DND-41 (cell line): ENCODE measurements around the gene RALGPS1.

Experiments used
- ATAC-seq: fragments of 200-7000 bp; cut with Tn5 transposase; 3 replicates; pipeline ENCODE4 v1.9.1; 2021; ENCODE audit warnings: low read depth; ENCODE audit not compliant: insufficient read depth
- DNase-seq: peaks from one replicate; pipeline ENCODE4 v3.0.0-alpha.2; 2020
- H2AFZ ChIP-seq: 2 replicates; pipeline ENCODE4 v1.6.0; 2012; ENCODE audit warnings: low read depth, low read length
- H3K27ac ChIP-seq: 2 replicates; pipeline ENCODE4 v1.5.1; 2012; ENCODE audit warnings: low read length, inconsistent platforms
- H3K27me3 ChIP-seq: fragments of 200-600 bp; sonication (generic); 2 replicates; pipeline ENCODE4 v1.6.0; 2012; ENCODE audit warnings: low read length, mild to moderate bottlenecking, inconsistent platforms; ENCODE audit not compliant: insufficient read depth, poor library complexity
- H3K36me3 ChIP-seq: 2 replicates; pipeline ENCODE4 v1.5.1; 2012; ENCODE audit warnings: low read length, inconsistent platforms; ENCODE audit not compliant: insufficient read depth
- H3K4me1 ChIP-seq: 2 replicates; pipeline ENCODE4 v1.5.1; 2012; ENCODE audit warnings: mild to moderate bottlenecking, low read length; ENCODE audit not compliant: insufficient read depth
- H3K4me2 ChIP-seq: 2 replicates; pipeline ENCODE4 v1.6.0; 2012; ENCODE audit warnings: mild to moderate bottlenecking, moderate library complexity, low read length, inconsistent platforms; ENCODE audit not compliant: insufficient read depth
- H3K4me3 ChIP-seq, 2 experiments: fragments of 200-600 bp in 1 of 2; shearing (Covaris generic) in 1 of 2; 2 replicates each; pipeline ENCODE4 v1.5.1; 2012 to 2016; ENCODE audit warnings: inconsistent platforms in 2 of 2, low read length in 2 of 2, mild to moderate bottlenecking in 2 of 2, low read depth in 1 of 2, moderate library complexity in 1 of 2
- H3K79me2 ChIP-seq: 2 replicates; pipeline ENCODE4 v1.6.0; 2012; ENCODE audit warnings: low read length, inconsistent platforms; ENCODE audit not compliant: insufficient read depth
- H3K9ac ChIP-seq: 2 replicates; pipeline ENCODE4 v1.6.0; 2012; ENCODE audit warnings: low read depth, mild to moderate bottlenecking, inconsistent platforms, low read length, moderate library complexity
- H3K9me3 ChIP-seq: 2 replicates; pipeline ENCODE4 v1.5.1; 2012; ENCODE audit warnings: low read length, moderate library complexity, mild to moderate bottlenecking, inconsistent platforms; ENCODE audit not compliant: insufficient read depth, severe bottlenecking
- H4K20me1 ChIP-seq: 2 replicates; pipeline ENCODE4 v1.6.0; 2012; ENCODE audit warnings: low read length; ENCODE audit not compliant: insufficient read depth
- CTCF ChIP-seq: IDR thresholded peaks from 2 replicates; pipeline ENCODE4 v1.5.1; 2012; ENCODE audit warnings: borderline replicate concordance, low read length, moderate library complexity, mild to moderate bottlenecking; ENCODE audit not compliant: poor library complexity, severe bottlenecking; ENCODE audit errors: extremely low read depth
- EZH2 ChIP-seq: IDR thresholded peaks from 3 replicates; pipeline ENCODE4 v1.6.1; 2012; ENCODE audit warnings: borderline replicate concordance, low read depth, mild to moderate bottlenecking, moderate library complexity, low read length, inconsistent platforms; ENCODE audit not compliant: severe bottlenecking

RALGPS1 gene

DNA sequence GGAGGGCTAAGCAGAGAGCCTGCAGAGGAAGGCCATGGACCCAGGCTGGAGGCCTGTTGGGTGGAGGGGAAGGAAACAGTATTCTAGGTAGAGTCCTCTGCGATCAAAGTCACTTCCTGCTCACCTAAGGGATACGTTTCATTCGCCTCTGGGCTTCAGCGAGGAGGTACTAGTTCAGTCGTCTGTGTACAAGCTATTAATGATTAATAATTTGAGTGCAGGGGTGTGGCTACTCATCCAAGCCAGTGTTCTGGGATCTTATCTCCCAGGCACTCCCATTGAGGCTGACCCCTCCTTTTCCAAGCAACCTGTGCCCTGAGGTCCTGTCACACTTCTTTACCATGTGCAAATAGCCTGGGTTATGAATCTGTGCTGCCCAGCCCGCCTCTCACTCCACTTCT, 25.2 kb downstream of the RALGPS1 start:
- Histone ChIP-seq H3K36me3 (no peaks in the 10 kb centered on the region), H3K9ac (no peak overlapping the region), H3K27ac (no peak overlapping the region), H3K4me3 (no peak overlapping the region), H3K79me2 (no peaks in the 10 kb centered on the region), H3K9me3 (no peaks in the 10 kb centered on the region), H3K27me3 (peaks cover 17% of the 10 kb centered on the region), H4K20me1 (peaks cover 23% of the 10 kb centered on the region), H3K4me1 (no peaks in the 10 kb centered on the region), H3K4me2 (no peak overlapping the region), H2AFZ (no peak overlapping the region)
- ATAC-seq (no peak), DNase-seq (no peak)
- TF ChIP-seq EZH2 = no peak
- no peak for TF ChIP-seq CTCF

GRCh38 chr9:126942399-126942798, 27.8 kb downstream of the RALGPS1 start:
- H3K4me2 ChIP-seq = no peak overlapping the region
- H3K4me1 ChIP-seq = no peaks in the 10 kb centered on the region
- H3K9me3 ChIP-seq = no peaks in the 10 kb centered on the region
- H3K9ac ChIP-seq = no peak overlapping the region
- TF ChIP-seq CTCF = no peak
- no peak for TF ChIP-seq EZH2
- H2AFZ ChIP-seq = no peak overlapping the region
- DNase-seq = no peak
- H3K27me3 ChIP-seq = peaks cover 20% of the 10 kb centered on the region
- H3K4me3 ChIP-seq = no peak overlapping the region
- no peak overlapping the region for H3K27ac ChIP-seq
- peaks cover 26% of the 10 kb centered on the region; the same call in 1 of the 2 replicates for H4K20me1 ChIP-seq
- ATAC-seq = no peak
- H3K79me2 ChIP-seq = no peaks in the 10 kb centered on the region
- no peaks in the 10 kb centered on the region for H3K36me3 ChIP-seq

DNA sequence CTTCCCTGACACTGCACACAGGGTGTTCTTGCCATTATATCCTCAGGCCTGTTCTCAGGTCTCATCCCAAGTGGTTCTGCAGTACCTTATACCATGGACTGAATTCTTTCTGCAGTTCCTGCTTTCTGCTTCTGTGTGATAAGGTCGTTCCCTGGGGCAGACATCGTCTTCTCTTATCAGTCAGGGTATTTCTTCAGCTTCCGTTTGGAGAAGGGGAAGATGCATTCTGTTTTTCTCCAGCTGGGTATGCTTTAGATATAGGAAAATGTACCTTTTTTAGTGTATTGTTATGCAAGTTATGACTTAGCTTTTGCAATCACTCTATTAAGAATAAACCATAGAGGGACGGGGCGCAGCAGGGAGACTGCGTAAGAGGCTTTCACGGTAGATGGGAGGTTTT, 31.1 kb downstream of the RALGPS1 start:
- H3K4me1 ChIP-seq = no peaks in the 10 kb centered on the region
- H3K27ac ChIP-seq = no peak overlapping the region
- H3K27me3 ChIP-seq = peaks cover 11% of the 10 kb centered on the region
- no peaks in the 10 kb centered on the region for H3K9me3 ChIP-seq
- no peak overlapping the region for H3K4me2 ChIP-seq
- no peak for ATAC-seq
- TF ChIP-seq EZH2 = no peak
- no peak for TF ChIP-seq CTCF
- DNase-seq = no peak
- H4K20me1 ChIP-seq = peaks cover 14% of the 10 kb centered on the region; the same call in 1 of the 2 replicates
- no peak overlapping the region for H3K4me3 ChIP-seq
- no peak overlapping the region for H3K9ac ChIP-seq
- no peaks in the 10 kb centered on the region for H3K79me2 ChIP-seq
- H3K36me3 ChIP-seq = no peaks in the 10 kb centered on the region
- H2AFZ ChIP-seq = no peak overlapping the region

- ATAC-seq = no peak
- H3K4me1 ChIP-seq = no peaks in the 10 kb centered on the region
- no peaks in the 10 kb centered on the region for H3K79me2 ChIP-seq
- no peaks in the 10 kb centered on the region for H3K9me3 ChIP-seq
- peaks cover 9% of the 10 kb centered on the region for H3K27me3 ChIP-seq
- no peak overlapping the region for H3K4me2 ChIP-seq
- TF ChIP-seq CTCF (peak; percentile 18), EZH2 (no peak)
- peaks cover 14% of the 10 kb centered on the region; the same call in 1 of the 2 replicates for H4K20me1 ChIP-seq
- no peak for DNase-seq
- H3K36me3 ChIP-seq = no peaks in the 10 kb centered on the region
- no peak overlapping the region for H3K9ac ChIP-seq
- no peak overlapping the region for H2AFZ ChIP-seq
- no peak overlapping the region for H3K4me3 ChIP-seq
- no peak overlapping the region for H3K27ac ChIP-seq
Observed at GRCh38 chr9:126947529-126947928, 32.9 kb downstream of the RALGPS1 start.
